ENCODE measurements around the gene LYRM1.

The LYRM1 gene

DNA sequence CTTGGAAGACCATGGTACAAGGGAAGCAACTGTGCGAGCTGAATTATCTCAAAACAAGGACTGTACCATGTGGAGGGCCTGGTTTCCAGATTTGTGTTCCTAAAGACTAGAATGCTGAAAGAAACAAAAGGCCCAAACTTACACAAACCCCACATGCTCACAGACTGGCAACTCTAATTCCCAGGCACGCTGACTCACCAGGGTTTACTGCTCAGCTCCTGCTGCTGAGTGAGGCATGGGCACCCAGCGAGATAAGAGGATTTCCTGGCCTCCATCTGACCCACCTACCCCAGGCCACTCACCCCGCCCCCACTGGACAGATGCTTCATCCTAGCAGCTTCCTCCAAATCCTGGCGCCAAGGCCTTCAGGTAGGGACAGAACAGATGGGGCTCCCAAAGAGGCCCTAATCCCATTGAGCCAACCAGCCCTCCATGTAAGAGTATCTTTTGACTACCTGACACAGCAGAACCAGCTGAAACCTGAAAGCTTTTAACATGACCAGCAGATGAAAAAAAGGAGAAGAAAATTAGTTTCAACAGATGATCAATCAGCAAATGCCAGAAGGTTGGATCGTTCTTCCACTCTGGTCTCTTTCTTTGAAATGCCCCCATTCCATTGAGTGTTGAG lies 34.3 kb upstream of the LYRM1 start:
- no peak for TF ChIP-seq CTCF (IDR thresholded peaks at IDR 0.05; ENCODE audit: insufficient read depth, missing control alignments)
- FAIRE-seq (peak; percentile 55), DNase-seq (ENCODE audit: insufficient read length, low spot score) (peak; percentile 55)

DNA sequence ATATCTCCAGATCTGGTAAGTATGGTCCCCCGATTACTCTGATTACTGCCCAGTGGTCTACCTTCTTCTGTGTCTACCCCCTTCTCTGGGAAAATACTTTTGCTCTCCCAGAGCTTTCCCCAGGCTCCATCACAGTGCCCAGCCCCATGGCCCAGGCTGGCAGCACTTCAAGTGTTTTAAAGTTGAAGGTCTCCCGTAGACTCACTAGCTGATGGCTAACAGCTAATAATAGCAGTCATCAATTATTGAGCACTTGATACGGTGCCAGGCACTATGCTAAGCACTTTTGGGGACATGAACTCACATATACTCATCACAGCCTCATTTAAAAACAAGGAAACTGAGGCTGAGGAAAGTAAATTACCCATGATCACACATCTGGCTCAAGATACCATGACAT lies 33.8 kb upstream of the LYRM1 start:
- FAIRE-seq (no peak), DNase-seq (ENCODE audit: insufficient read length, low spot score) (no peak)
- no peak for TF ChIP-seq CTCF (IDR thresholded peaks at IDR 0.05; ENCODE audit: insufficient read depth, missing control alignments)

DNA sequence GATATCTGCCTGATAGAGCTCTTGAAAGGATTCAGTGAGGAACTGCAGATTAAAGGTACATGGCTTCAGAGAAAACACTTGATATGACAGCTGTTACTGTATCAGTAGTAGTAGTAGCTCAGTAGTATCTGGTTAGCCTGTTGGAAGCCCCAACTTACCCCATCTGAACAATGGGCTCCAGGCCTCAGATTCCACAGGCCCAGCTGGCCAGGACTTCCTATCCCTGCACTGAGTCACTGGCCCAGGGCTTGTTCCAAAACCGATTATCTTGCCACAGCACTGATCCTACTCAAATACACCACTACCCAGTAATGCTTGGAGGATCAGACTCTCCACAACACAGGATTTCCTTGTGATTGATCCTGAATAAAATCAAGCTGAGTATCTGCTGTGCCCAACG lies 33.0 kb upstream of the LYRM1 start:
- no peak for TF ChIP-seq CTCF (IDR thresholded peaks at IDR 0.05; ENCODE audit: insufficient read depth, missing control alignments)
- DNase-seq (ENCODE audit: insufficient read length, low spot score) (peak; percentile 33), FAIRE-seq (no peak)

DNA sequence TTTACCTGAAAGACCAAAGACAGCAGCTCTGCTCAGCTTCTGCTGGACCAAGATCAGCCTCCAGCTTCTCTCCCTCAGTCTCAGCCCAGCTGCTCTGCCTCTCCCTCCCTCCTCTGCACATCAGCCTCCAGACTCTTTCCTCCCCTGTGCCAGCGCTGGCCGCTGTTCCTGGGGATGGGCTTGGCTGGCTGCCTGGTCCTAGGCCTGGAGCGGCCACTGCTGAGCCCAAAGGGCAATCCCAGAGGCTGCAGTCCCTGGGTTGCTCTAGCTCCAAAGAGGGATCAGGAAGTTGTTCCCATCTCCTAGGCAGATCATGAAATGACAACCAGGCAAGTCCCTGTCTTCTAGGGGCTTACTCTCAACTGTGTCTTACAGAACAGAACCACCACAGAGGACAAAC lies 31.7 kb upstream of the LYRM1 start:
- TF ChIP-seq CTCF (IDR thresholded peaks at IDR 0.05; ENCODE audit: insufficient read depth, missing control alignments) = no peak
- FAIRE-seq = no peak
- DNase-seq (ENCODE audit: insufficient read length, low spot score) = no peak

GRCh38 chr16:20870122-20870820 lies 30.3 kb upstream of the LYRM1 start:
- FAIRE-seq (no peak), DNase-seq (ENCODE audit: insufficient read length, low spot score) (no peak)
- no peak for TF ChIP-seq CTCF (IDR thresholded peaks at IDR 0.05; ENCODE audit: insufficient read depth, missing control alignments)

- no peak for DNase-seq (ENCODE audit: insufficient read length, low spot score)
- FAIRE-seq = no peak
- TF ChIP-seq CTCF (IDR thresholded peaks at IDR 0.05; ENCODE audit: insufficient read depth, missing control alignments) = no peak
Observed at GRCh38 chr16:20871258-20871657, 29.3 kb upstream of the LYRM1 start.
